Stomach (tissue), 9 donors: ENCODE measurements around the gene MXRA5. TPM values are rescaled to one million over a fixed set of nuclear protein-coding genes. Genes with fewer than 3 reads are reported as not detected.
A peak's percentile ranks its signal among the peaks of the same experiment; 100 is the strongest.
"Not testable (repeated sequence)": the region's sequence is repeated elsewhere in the genome, so short reads cannot be mapped to it uniquely, and the experiment has no call there.

Experiments used
- DNase-seq, 2 donors: peaks; one replicate each; pipeline versions ENCODE4 v3.0.0 to v3.0.0-alpha.2; 2013 to 2019
- H3K27ac ChIP-seq, 5 donors: fragments of 200-600 bp in 4 of 5; sonication (generic) in 4 of 5; one replicate each; pipeline ENCODE4 v1.5.1; 2013 to 2019; ENCODE audit warnings: mild to moderate bottlenecking in 1 of 5, moderate library complexity in 1 of 5
- H3K27me3 ChIP-seq, 3 donors: fragments of 200-600 bp; sonication (generic); one replicate each; pipeline ENCODE4 v1.5.1; 2017 to 2019; ENCODE audit warnings: mixed run types in 1 of 3
- H3K36me3 ChIP-seq, 4 donors: fragments of 200-600 bp; sonication (generic); 1 replicate in 3 of 4; 2 replicates in 1 of 4; pipeline ENCODE4 v1.5.1; 2016 to 2019
- H3K4me1 ChIP-seq, 4 donors: fragments of 200-600 bp; sonication (generic); one replicate each; pipeline ENCODE4 v1.5.1; 2016 to 2019
- H3K4me3 ChIP-seq, 4 donors: fragments of 200-600 bp; sonication (generic) in 3 of 4; one replicate each; pipeline ENCODE4 v1.5.1; 2016 to 2019; ENCODE audit warnings: mild to moderate bottlenecking in 1 of 4
- H3K9me3 ChIP-seq, 4 donors: fragments of 200-600 bp; sonication (generic); one replicate each; pipeline ENCODE4 v1.5.1; 2016 to 2019
- CTCF ChIP-seq, 7 experiments: fragments of 450-650 bp in 4 of 7; fragments of 200-600 bp in 3 of 7; sonication (generic) in 3 of 7; IDR thresholded peaks; one replicate each; pipeline ENCODE4 v1.5.1; 2016 to 2019; ENCODE audit warnings: antibody characterized with exemption in 7 of 7, control low read depth in 2 of 7, mild to moderate bottlenecking in 1 of 7
- EP300 ChIP-seq: sonication (generic); formaldehyde crosslinking; IDR thresholded peaks from one replicate; pipeline ENCODE4 v1.6.1; 2017; ENCODE audit warnings: antibody characterized with exemption
- POLR2A ChIP-seq, 4 donors: fragments of 450-650 bp; IDR thresholded peaks; one replicate each; pipeline ENCODE4 v1.6.1; 2016; ENCODE audit warnings: antibody characterized with exemption in 4 of 4, control low read depth in 2 of 4, mild to moderate bottlenecking in 1 of 4, moderate library complexity in 1 of 4
- POLR2AphosphoS5 ChIP-seq, 3 donors: sonication (generic); formaldehyde crosslinking; IDR thresholded peaks; one replicate each; pipeline ENCODE4 v1.6.1; 2016; ENCODE audit warnings: antibody characterized with exemption in 3 of 3
- WGBS, 5 donors: extraction: QIAGEN DNeasy Blood & Tissue Kit in 3 of 5; methylation state at CpG; one replicate each; pipeline versions ENCODE4 v1.1.5 to v1.1.7; 2013 to 2018; 5-methylcytosine and 5-hydroxymethylcytosine counted together
- intact Hi-C: fragments of 100-400 bp; cut with DNase I; formaldehyde crosslinking; loops from one replicate; pipeline ENCODE4 v1.15.1; 2023; ENCODE audit warnings: low total_unique reads
- polyA plus RNA-seq, 3 donors: library from polyadenylated mRNA; stranded (reverse); fragments of 200-250 nt; gene quantifications; one replicate each; pipeline ENCODE4 v1.2.3, GENCODE V29; 2013
- total RNA-seq, 5 donors: library from RNA; depleted of rRNA; stranded (reverse); fragments of >200 nt; gene quantifications; one replicate each; pipeline versions ENCODE4 v1.1.0 to v1.2.3, GENCODE V29; 2014 to 2016
- donor health status: healthy with polysubstance abuse.
- donor health status: Bipolar disorder and iron deficiency.
- donor health status: healthy.

The MXRA5 gene
- total and polyA plus RNA-seq, 8 donors, result 0.58 to 23.7 (median 5.6) TPM

GRCh38 chrX:3384327-3384726, 37.9 kb upstream of the MXRA5 start:
- Histone ChIP-seq H3K4me3 (no peak overlapping the region), H3K9me3 (no peaks in the 10 kb centered on the region), H3K27me3 (no peaks in the 10 kb centered on the region), H3K36me3 (no peaks in the 10 kb centered on the region), H3K27ac (no peak overlapping the region), H3K4me1 (no peaks in the 10 kb centered on the region)
- intact Hi-C loops, result no loop called here
- TF ChIP-seq EP300, result no peak
- no peak for DNase-seq
- 51 to 71% (median 64%) methylated on average over 3 of the region's 3 CpGs for WGBS, 5 donors

- Histone ChIP-seq H3K4me1 (no peaks in the 10 kb centered on the region), H3K27ac (no peak overlapping the region), H3K9me3 (no peaks in the 10 kb centered on the region), H3K4me3 (no peak overlapping the region), H3K36me3 (no peaks in the 10 kb centered on the region), H3K27me3 (no peaks in the 10 kb centered on the region)
- WGBS, 5 donors, result 55 to 82% (median 57%) methylated on average over 3 of the region's 3 CpGs
- TF ChIP-seq CTCF (IDR thresholded peaks at IDR 0.05) (no peak), POLR2AphosphoS5 (IDR thresholded peaks at IDR 0.05) (no peak), EP300 (no peak), POLR2A (IDR thresholded peaks at IDR 0.05) (no peak)
- intact Hi-C loops, result no loop called here
- DNase-seq, result no peak
Measured at GRCh38 chrX:3380603-3381002, 34.2 kb upstream of the MXRA5 start.

GRCh38 chrX:3379111-3379510, 32.7 kb upstream of the MXRA5 start:
- Histone ChIP-seq H3K4me3 (no peak overlapping the region), H3K27me3 (no peaks in the 10 kb centered on the region), H3K36me3 (no peaks in the 10 kb centered on the region), H3K9me3 (no peaks in the 10 kb centered on the region), H3K27ac (no peak overlapping the region), H3K4me1 (no peaks in the 10 kb centered on the region)
- TF ChIP-seq POLR2AphosphoS5 (IDR thresholded peaks at IDR 0.05) (no peak), EP300 (no peak), POLR2A (IDR thresholded peaks at IDR 0.05) (no peak), CTCF (IDR thresholded peaks at IDR 0.05) (no peak)
- 66 to 85% (median 76%) methylated on average over 4 of the region's 4 CpGs for WGBS, 5 donors
- no peak for DNase-seq
- intact Hi-C loops, result no loop called here

GRCh38 chrX:3378156-3378555, 31.7 kb upstream of the MXRA5 start:
- intact Hi-C loops, result no loop called here
- Histone ChIP-seq H3K27ac (no peak overlapping the region), H3K36me3 (no peaks in the 10 kb centered on the region), H3K4me1 (no peaks in the 10 kb centered on the region), H3K9me3 (no peaks in the 10 kb centered on the region), H3K27me3 (no peaks in the 10 kb centered on the region), H3K4me3 (no peak overlapping the region)
- WGBS, 5 donors, result 26 to 58% (median 54%) methylated on average over 4 of the region's 4 CpGs
- DNase-seq, result peak in 1 of 2 donors; percentile 15
- TF ChIP-seq CTCF (IDR thresholded peaks at IDR 0.05), result no peak
- TF ChIP-seq EP300, result no peak
- TF ChIP-seq POLR2A (IDR thresholded peaks at IDR 0.05), result no peak
- no peak for TF ChIP-seq POLR2AphosphoS5 (IDR thresholded peaks at IDR 0.05)

- H3K4me3 ChIP-seq, result no peak overlapping the region
- WGBS, 5 donors, result 83 to 94% (median 86%) methylated on average over 13 of the region's 13 CpGs
- H3K4me1 ChIP-seq, result no peaks in the 10 kb centered on the region
- intact Hi-C loops, result no loop called here
- no peak overlapping the region for H3K27ac ChIP-seq
- H3K9me3 ChIP-seq, result no peaks in the 10 kb centered on the region
- no peaks in the 10 kb centered on the region for H3K27me3 ChIP-seq
- DNase-seq, result no peak
- H3K36me3 ChIP-seq, result no peaks in the 10 kb centered on the region
- TF ChIP-seq POLR2AphosphoS5 (IDR thresholded peaks at IDR 0.05) (no peak), CTCF (IDR thresholded peaks at IDR 0.05) (no peak), POLR2A (IDR thresholded peaks at IDR 0.05) (no peak), EP300 (no peak)
Measured at GRCh38 chrX:3377560-3377959, 31.1 kb upstream of the MXRA5 start.

- 38 to 79% (median 62%) methylated on average over 2 of the region's 2 CpGs for WGBS, 5 donors
- H3K9me3 ChIP-seq, H3K27ac ChIP-seq, H3K36me3 ChIP-seq, H3K4me1 ChIP-seq, H3K4me3 ChIP-seq, intact Hi-C loops, H3K27me3 ChIP-seq: not testable (repeated sequence)
- peak in 1 of 2 donors; percentile 23 for DNase-seq
Measured at GRCh38 chrX:3375878-3376508, 29.5 kb upstream of the MXRA5 start.
